Endothelial cell of umbilical vein (primary cell): ENCODE results near the gene TMEM129. TPM values are rescaled to one million over a fixed set of nuclear protein-coding genes. Genes with fewer than 3 reads are reported as not detected.

Experiments used
- BruUV-seq: library from RNA; stranded (reverse); fragments of 400-500 nt; replicated peaks from 2 replicates; lab custom pipeline; 2021; lab: Mats Ljungman, UMichigan
- CTCF ChIA-PET: fragments of 300-600, 350-600 bp; sonication (Branson Sonifier 250); formaldehyde crosslinking; loops from one replicate; lab custom pipeline; 2021; ENCODE audit warnings: antibody characterized with exemption, inconsistent platforms; lab: Charles Lee
- POLR2A ChIA-PET: fragments of 300-600, 350-600 bp; sonication (Branson Sonifier 250); formaldehyde crosslinking; loops from one replicate; lab custom pipeline; 2021; ENCODE audit warnings: antibody characterized with exemption, inconsistent platforms; lab: Charles Lee
- DNase-seq: peaks from one replicate; pipeline ENCODE4 v3.0.0-alpha.2; 2011; ENCODE audit warnings: low read depth, low spot score
- FAIRE-seq: peaks from 2 replicates; lab custom pipeline; 2011; peaks lifted over from hg19 to GRCh38; lab: Jason Lieb, UNC
- H2AFZ ChIP-seq: 2 replicates; pipeline ENCODE4 v1.6.0; 2012; ENCODE audit warnings: low read depth, low read length, control low read depth, inconsistent platforms
- H3K27ac ChIP-seq: 2 replicates; pipeline ENCODE4 v1.5.1; 2011; ENCODE audit warnings: low read depth, mild to moderate bottlenecking, control low read depth, low read length, moderate library complexity; ENCODE audit not compliant: insufficient read depth
- H3K27me3 ChIP-seq, 2 experiments: 2 replicates each; pipeline versions ENCODE4 v1.6.0 to v1.6.1; 2011; ENCODE audit warnings: low read length in 2 of 2, mixed read lengths in 1 of 2; ENCODE audit not compliant: control insufficient read depth in 2 of 2, insufficient read depth in 2 of 2
- H3K36me3 ChIP-seq, 2 experiments: 2 replicates in 1 of 2; 3 replicates in 1 of 2; pipeline ENCODE4 v1.5.1; 2011; ENCODE audit warnings: low read length in 2 of 2, mild to moderate bottlenecking in 1 of 2, moderate library complexity in 1 of 2; ENCODE audit not compliant: control insufficient read depth in 2 of 2, insufficient read depth in 2 of 2; ENCODE audit errors: extremely low read depth in 1 of 2
- H3K4me1 ChIP-seq: 3 replicates; pipeline ENCODE4 v1.5.1; 2011; ENCODE audit warnings: mild to moderate bottlenecking, low read length; ENCODE audit not compliant: control insufficient read depth, insufficient read depth; ENCODE audit errors: extremely low read depth
- H3K4me2 ChIP-seq: 2 replicates; pipeline ENCODE4 v1.6.1; 2011; ENCODE audit warnings: low read length, control low read depth, mixed read lengths; ENCODE audit not compliant: insufficient read depth
- H3K4me3 ChIP-seq, 3 experiments: fragments of 200-600 bp in 1 of 3; sonication (generic), shearing (Covaris generic) in 1 of 3; replicated peaks in 1 of 3; 2 replicates each; pipeline ENCODE4 v1.5.1; 2011 to 2016; ENCODE audit warnings: control low read depth in 3 of 3, low read length in 3 of 3, mild to moderate bottlenecking in 2 of 3, inconsistent platforms in 1 of 3, low read depth in 1 of 3, moderate library complexity in 1 of 3; ENCODE audit not compliant: insufficient read depth in 1 of 3
- H3K79me2 ChIP-seq: 2 replicates; pipeline ENCODE4 v1.6.0; 2012; ENCODE audit warnings: low read length, inconsistent platforms; ENCODE audit not compliant: control insufficient read depth, insufficient read depth
- H3K9ac ChIP-seq: replicated peaks from 2 replicates; pipeline ENCODE3; 2011; ENCODE audit warnings: low read length, control low read depth; ENCODE audit not compliant: insufficient read depth; ENCODE audit errors: extremely low read depth
- H3K9me1 ChIP-seq: replicated peaks from 3 replicates; pipeline ENCODE4 v1.6.0; 2011; ENCODE audit warnings: mild to moderate bottlenecking, low read length; ENCODE audit not compliant: control insufficient read depth, insufficient read depth; ENCODE audit errors: extremely low read depth
- H3K9me3 ChIP-seq: replicated peaks from 2 replicates; pipeline ENCODE4 v1.5.1; 2012; ENCODE audit warnings: low read length, inconsistent platforms; ENCODE audit not compliant: control insufficient read depth, insufficient read depth
- H4K20me1 ChIP-seq: replicated peaks from 2 replicates; pipeline ENCODE3; 2011; ENCODE audit warnings: mild to moderate bottlenecking, low read length; ENCODE audit not compliant: control insufficient read depth, insufficient read depth; ENCODE audit errors: extremely low read depth
- CTCF ChIP-seq, 2 donors: IDR thresholded peaks; 1 replicate in 1 of 2; 2 replicates in 1 of 2; pipeline ENCODE4 v1.5.1; 2011; ENCODE audit warnings: low read length in 2 of 2, mild to moderate bottlenecking in 2 of 2, moderate library complexity in 2 of 2, control low read depth in 1 of 2, inconsistent platforms in 1 of 2, low read depth in 1 of 2; ENCODE audit not compliant: insufficient read depth in 1 of 2; ENCODE audit errors: extremely low read depth in 1 of 2
- EZH2 ChIP-seq: IDR thresholded peaks from 2 replicates; pipeline ENCODE4 v1.6.1; 2012; ENCODE audit warnings: borderline replicate concordance, low read depth, mild to moderate bottlenecking, moderate library complexity, low read length, inconsistent platforms; ENCODE audit not compliant: severe bottlenecking
- FOS ChIP-seq: IDR thresholded peaks from 2 replicates; pipeline ENCODE4 v1.6.1; 2011; ENCODE audit warnings: mild to moderate bottlenecking, low read length, moderate library complexity, borderline replicate concordance; ENCODE audit not compliant: insufficient read depth
- GATA2 ChIP-seq: IDR thresholded peaks from 2 replicates; pipeline ENCODE4 v1.7.0; 2011; ENCODE audit warnings: low read depth, mild to moderate bottlenecking, moderate library complexity, mixed read lengths, low read length; ENCODE audit not compliant: insufficient read length, insufficient read depth
- JUN ChIP-seq: IDR thresholded peaks from 2 replicates; pipeline ENCODE4 v1.6.1; 2011; ENCODE audit warnings: borderline replicate concordance, low read depth; ENCODE audit not compliant: insufficient read length, insufficient read depth
- MAX ChIP-seq: IDR thresholded peaks from 2 replicates; pipeline ENCODE4 v1.6.1; 2011; ENCODE audit not compliant: insufficient read depth, insufficient read length
- MYC ChIP-seq: IDR thresholded peaks from one replicate; pipeline ENCODE4 v1.6.1; 2011; ENCODE audit warnings: mild to moderate bottlenecking, low read depth, low read length
- POLR2A ChIP-seq: IDR thresholded peaks from 2 replicates; pipeline ENCODE4 v1.6.1; 2012; ENCODE audit warnings: low read depth, mild to moderate bottlenecking, control low read depth, low read length
- POLR2AphosphoS5 ChIP-seq: IDR thresholded peaks from 2 replicates; pipeline ENCODE4 v1.6.1; 2012; ENCODE audit warnings: low read depth, mild to moderate bottlenecking, control low read depth, low read length, moderate library complexity; ENCODE audit not compliant: insufficient read depth
- dilution Hi-C: fragments of 300-500 bp; cut with MboI; formaldehyde crosslinking; loops from one replicate; pipeline ENCODE4 v1.15.0; 2019; ENCODE audit warnings: low sequenced_read_pairs; ENCODE audit not compliant: extremely low pct_ligation_motif_present
- intact Hi-C: fragments of 100-400 bp; cut with micrococcal nuclease; formaldehyde crosslinking; loops from one replicate; pipeline ENCODE4 v1.10.0; 2022
- polyA plus RNA-seq, 4 experiments: library from polyadenylated mRNA; depleted of rRNA in 3 of 4; stranded (reverse) in 3 of 4; unstranded in 1 of 4; fragments of >200 nt; gene quantifications; 2 replicates each; pipeline versions ENCODE4 v1.2.1 to v1.2.3, GENCODE V29; 2011 to 2012; ENCODE audit warnings: missing spikeins in 1 of 4
- total RNA-seq: library from RNA; stranded (reverse); gene quantifications from 2 replicates; pipeline ENCODE4 v1.2.3, GENCODE V29; 2021

The TMEM129 gene
- total and polyA plus RNA-seq, 2 donors (not counting 3 experiments of a cell fraction or from before 2014, with no cell fraction given): 23.2 to 33.2 TPM

- H3K4me1 ChIP-seq: peaks cover 8% of the 10 kb centered on the region
- intact Hi-C loops (no loop called here), dilution Hi-C loops (no loop called here)
- H3K79me2 ChIP-seq: no peaks in the 10 kb centered on the region
- TF ChIP-seq JUN (no peak), EZH2 (no peak), POLR2A (no peak), GATA2 (no peak), MAX (no peak), CTCF (IDR thresholded peaks at IDR 0.05; ENCODE audit: extremely low read depth in 1 of 2, insufficient read depth in 1 of 2, low read depth in 1 of 2, low read length in 2 of 2) (no peak), MYC (no peak), FOS (no peak), POLR2AphosphoS5 (no peak)
- DNase-seq: no peak
- no peak overlapping the region for H3K9ac ChIP-seq
- no peak overlapping the region for H3K4me3 ChIP-seq
- no TSS peak for BruUV-seq
- H3K27me3 ChIP-seq: no peaks in the 10 kb centered on the region
- no peak overlapping the region for H3K4me2 ChIP-seq
- H2AFZ ChIP-seq: no peak overlapping the region
- H3K9me1 ChIP-seq: no peaks in the 10 kb centered on the region
- H3K36me3 ChIP-seq: no peaks in the 10 kb centered on the region
- no peaks in the 10 kb centered on the region for H4K20me1 ChIP-seq
- H3K27ac ChIP-seq: no peak overlapping the region
- FAIRE-seq: no peak
- ChIA-PET CTCF (interaction anchor here (0.6 to 2.9 kb wide), 5 partner anchors 10 to 36 kb away, joined by 3 to 14 read pairs (median 4); partner anchors contain the start of gene TACC3), POLR2A (no interaction called here)
- H3K9me3 ChIP-seq: no peaks in the 10 kb centered on the region
Measured at GRCh38 chr4:1757836-1758235, 36.7 kb upstream of the TMEM129 start.
